ENCODE measurements around the gene IL1RAP. TPM values are rescaled to one million over a fixed set of nuclear protein-coding genes. Genes with fewer than 3 reads are reported as not detected.

Gene IL1RAP
- total and polyA plus RNA-seq, 2 experiments from 2014 or later: 3.6 to 5.0 TPM

DNA sequence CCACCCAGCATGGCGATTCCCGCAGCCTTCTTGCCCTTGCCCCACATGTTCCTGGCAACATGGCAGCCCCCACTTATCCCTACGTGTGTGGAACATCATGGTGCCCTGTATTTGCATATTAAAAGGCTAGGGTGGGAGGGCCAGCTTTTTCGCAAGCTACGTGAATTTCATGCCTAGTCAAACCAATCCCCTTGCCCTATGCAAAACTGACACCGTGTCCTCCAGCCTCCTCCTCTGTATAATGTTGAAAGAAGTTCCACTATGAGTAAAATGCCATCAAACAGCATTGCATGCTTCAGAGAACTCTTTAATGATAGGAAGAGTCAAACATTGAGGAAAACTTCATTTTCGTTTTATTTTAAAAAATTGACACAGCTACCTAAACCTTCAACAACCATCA, 170.9 kb downstream of the IL1RAP start (continued):
- TF ChIP-seq, protein P1, sequence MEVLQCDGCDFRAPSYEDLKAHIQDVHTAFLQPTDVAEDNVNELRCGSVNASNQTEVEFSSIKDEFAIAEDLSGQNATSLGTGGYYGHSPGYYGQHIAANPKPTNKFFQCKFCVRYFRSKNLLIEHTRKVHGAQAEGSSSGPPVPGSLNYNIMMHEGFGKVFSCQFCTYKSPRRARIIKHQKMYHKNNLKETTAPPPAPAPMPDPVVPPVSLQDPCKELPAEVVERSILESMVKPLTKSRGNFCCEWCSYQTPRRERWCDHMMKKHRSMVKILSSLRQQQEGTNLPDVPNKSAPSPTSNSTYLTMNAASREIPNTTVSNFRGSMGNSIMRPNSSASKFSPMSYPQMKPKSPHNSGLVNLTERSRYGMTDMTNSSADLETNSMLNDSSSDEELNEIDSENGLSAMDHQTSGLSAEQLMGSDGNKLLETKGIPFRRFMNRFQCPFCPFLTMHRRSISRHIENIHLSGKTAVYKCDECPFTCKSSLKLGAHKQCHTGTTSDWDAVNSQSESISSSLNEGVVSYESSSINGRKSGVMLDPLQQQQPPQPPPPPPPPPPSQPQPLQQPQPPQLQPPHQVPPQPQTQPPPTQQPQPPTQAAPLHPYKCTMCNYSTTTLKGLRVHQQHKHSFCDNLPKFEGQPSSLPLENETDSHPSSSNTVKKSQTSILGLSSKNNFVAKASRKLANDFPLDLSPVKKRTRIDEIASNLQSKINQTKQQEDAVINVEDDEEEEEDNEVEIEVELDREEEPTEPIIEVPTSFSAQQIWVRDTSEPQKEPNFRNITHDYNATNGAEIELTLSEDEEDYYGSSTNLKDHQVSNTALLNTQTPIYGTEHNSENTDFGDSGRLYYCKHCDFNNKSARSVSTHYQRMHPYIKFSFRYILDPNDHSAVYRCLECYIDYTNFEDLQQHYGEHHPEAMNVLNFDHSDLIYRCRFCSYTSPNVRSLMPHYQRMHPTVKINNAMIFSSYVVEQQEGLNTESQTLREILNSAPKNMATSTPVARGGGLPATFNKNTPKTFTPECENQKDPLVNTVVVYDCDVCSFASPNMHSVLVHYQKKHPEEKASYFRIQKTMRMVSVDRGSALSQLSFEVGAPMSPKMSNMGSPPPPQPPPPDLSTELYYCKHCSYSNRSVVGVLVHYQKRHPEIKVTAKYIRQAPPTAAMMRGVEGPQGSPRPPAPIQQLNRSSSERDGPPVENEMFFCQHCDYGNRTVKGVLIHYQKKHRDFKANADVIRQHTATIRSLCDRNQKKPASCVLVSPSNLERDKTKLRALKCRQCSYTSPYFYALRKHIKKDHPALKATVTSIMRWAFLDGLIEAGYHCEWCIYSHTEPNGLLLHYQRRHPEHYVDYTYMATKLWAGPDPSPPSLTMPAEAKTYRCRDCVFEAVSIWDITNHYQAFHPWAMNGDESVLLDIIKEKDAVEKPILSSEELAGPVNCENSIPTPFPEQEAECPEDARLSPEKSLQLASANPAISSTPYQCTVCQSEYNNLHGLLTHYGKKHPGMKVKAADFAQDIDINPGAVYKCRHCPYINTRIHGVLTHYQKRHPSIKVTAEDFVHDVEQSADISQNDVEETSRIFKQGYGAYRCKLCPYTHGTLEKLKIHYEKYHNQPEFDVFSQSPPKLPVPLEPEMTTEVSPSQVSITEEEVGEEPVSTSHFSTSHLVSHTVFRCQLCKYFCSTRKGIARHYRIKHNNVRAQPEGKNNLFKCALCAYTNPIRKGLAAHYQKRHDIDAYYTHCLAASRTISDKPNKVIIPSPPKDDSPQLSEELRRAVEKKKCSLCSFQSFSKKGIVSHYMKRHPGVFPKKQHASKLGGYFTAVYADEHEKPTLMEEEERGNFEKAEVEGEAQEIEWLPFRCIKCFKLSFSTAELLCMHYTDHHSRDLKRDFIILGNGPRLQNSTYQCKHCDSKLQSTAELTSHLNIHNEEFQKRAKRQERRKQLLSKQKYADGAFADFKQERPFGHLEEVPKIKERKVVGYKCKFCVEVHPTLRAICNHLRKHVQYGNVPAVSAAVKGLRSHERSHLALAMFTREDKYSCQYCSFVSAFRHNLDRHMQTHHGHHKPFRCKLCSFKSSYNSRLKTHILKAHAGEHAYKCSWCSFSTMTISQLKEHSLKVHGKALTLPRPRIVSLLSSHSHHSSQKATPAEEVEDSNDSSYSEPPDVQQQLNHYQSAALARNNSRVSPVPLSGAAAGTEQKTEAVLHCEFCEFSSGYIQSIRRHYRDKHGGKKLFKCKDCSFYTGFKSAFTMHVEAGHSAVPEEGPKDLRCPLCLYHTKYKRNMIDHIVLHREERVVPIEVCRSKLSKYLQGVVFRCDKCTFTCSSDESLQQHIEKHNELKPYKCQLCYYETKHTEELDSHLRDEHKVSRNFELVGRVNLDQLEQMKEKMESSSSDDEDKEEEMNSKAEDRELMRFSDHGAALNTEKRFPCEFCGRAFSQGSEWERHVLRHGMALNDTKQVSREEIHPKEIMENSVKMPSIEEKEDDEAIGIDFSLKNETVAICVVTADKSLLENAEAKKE (CRISPR knock-in tag; IDR thresholded peaks at IDR 0.05): no peak
- TF ChIP-seq POLR2AphosphoS5 (IDR thresholded peaks at IDR 0.05; ENCODE audit: low read depth) (no peak), STAT1 (IDR thresholded peaks at IDR 0.05; ENCODE audit: unreplicated experiment) (no peak), EZH2 (IDR thresholded peaks at IDR 0.05; ENCODE audit: low read depth, unreplicated experiment) (no peak), CREB1 (CRISPR knock-in tag; IDR thresholded peaks at IDR 0.05; ENCODE audit: low read depth) (no peak)

DNA sequence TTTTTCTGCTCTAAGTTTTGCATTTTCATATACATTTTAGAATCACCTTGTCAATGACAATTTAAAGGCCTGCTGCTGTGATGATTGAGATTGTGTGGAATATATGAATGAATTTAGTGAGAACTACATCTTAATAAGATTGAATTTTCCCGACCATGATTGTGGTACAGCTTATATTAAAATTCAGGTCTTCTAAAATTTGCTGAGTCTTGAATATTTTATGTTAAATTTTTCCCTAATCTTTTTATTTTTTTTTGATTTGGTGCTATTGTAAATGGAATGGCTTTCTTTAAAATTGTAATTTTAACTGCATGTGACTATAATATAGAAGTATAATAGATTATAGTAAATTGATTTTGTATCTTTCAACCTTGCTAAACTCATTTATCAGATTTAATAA, 172.1 kb downstream of the IL1RAP start:
- H3K9me3 Mint-ChIP-seq: no peaks in the 10 kb centered on the region; the same call in 2 of the 3 replicates
- no peaks in the 10 kb centered on the region for H3K27me3 Mint-ChIP-seq (ENCODE audit: insufficient read depth, low read depth, poor library complexity)
- Histone ChIP-seq H3K27me3 (ENCODE audit: insufficient read depth) (no peaks in the 10 kb centered on the region), H3K79me2 (replicated peaks; ENCODE audit: insufficient read depth) (no peaks in the 10 kb centered on the region), H3K4me2 (no peak overlapping the region), H2AFZ (no peak overlapping the region), H3K9me2 (ENCODE audit: insufficient read depth) (no peaks in the 10 kb centered on the region), H4K20me1 (replicated peaks; ENCODE audit: insufficient read depth) (no peaks in the 10 kb centered on the region), H3K36me3 (ENCODE audit: insufficient read depth) (no peaks in the 10 kb centered on the region), H3K4me3 (no peak overlapping the region), H3K4me1 (ENCODE audit: insufficient read depth) (no peaks in the 10 kb centered on the region), H3K27ac (ENCODE audit: low read depth) (no peak overlapping the region), H3F3A (replicated peaks; ENCODE audit: low read depth) (no peaks in the 10 kb centered on the region)
- no peak for DNase-seq (ENCODE audit: low spot score)
- H3K27ac Mint-ChIP-seq: no peak overlapping the region
- ATAC-seq: no peak
- no peaks in the 10 kb centered on the region for H3K36me3 Mint-ChIP-seq (ENCODE audit: low read depth)
- no peaks in the 10 kb centered on the region; the same call in 2 of the 3 replicates for H3K4me1 Mint-ChIP-seq
- no peak overlapping the region for H3K4me3 Mint-ChIP-seq
- TF ChIP-seq POLR2AphosphoS5 (IDR thresholded peaks at IDR 0.05; ENCODE audit: low read depth) (no peak), CREB1 (CRISPR knock-in tag; IDR thresholded peaks at IDR 0.05; ENCODE audit: low read depth) (no peak), JUNB (IDR thresholded peaks at IDR 0.05; ENCODE audit: unreplicated experiment) (no peak), STAT1 (IDR thresholded peaks at IDR 0.05; ENCODE audit: unreplicated experiment) (no peak)
- TF ChIP-seq, protein P1 (CRISPR knock-in tag; IDR thresholded peaks at IDR 0.05): no peak
- TF ChIP-seq, protein P2, sequence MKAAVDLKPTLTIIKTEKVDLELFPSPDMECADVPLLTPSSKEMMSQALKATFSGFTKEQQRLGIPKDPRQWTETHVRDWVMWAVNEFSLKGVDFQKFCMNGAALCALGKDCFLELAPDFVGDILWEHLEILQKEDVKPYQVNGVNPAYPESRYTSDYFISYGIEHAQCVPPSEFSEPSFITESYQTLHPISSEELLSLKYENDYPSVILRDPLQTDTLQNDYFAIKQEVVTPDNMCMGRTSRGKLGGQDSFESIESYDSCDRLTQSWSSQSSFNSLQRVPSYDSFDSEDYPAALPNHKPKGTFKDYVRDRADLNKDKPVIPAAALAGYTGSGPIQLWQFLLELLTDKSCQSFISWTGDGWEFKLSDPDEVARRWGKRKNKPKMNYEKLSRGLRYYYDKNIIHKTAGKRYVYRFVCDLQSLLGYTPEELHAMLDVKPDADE (IDR thresholded peaks at IDR 0.05): no peak
